Osteocyte (in vitro differentiated cells): ENCODE data around the gene ATP2C2. TPM values are rescaled to one million over a fixed set of nuclear protein-coding genes. Genes with fewer than 3 reads are reported as not detected.

Experiments
- DNase-seq: peaks from one replicate; pipeline ENCODE4 v3.0.0; 2021; ENCODE audit warnings: mixed read lengths; ENCODE audit not compliant: unreplicated experiment; ENCODE audit errors: extremely low spot score
- H3K27ac Mint-ChIP-seq: one replicate; pipeline ENCODE4 v1.8.0; 2021; ENCODE audit warnings: mild to moderate bottlenecking, mixed read lengths; ENCODE audit not compliant: unreplicated experiment
- H3K27me3 Mint-ChIP-seq: one replicate; pipeline ENCODE4 v1.8.0; 2021; ENCODE audit warnings: mixed read lengths; ENCODE audit not compliant: unreplicated experiment
- H3K36me3 Mint-ChIP-seq: one replicate; pipeline ENCODE4 v1.8.0; 2021; ENCODE audit warnings: mixed read lengths; ENCODE audit not compliant: unreplicated experiment
- H3K4me1 Mint-ChIP-seq: one replicate; pipeline ENCODE4 v1.8.0; 2021; ENCODE audit warnings: mixed read lengths; ENCODE audit not compliant: unreplicated experiment
- H3K4me3 Mint-ChIP-seq: one replicate; pipeline ENCODE4 v1.8.0; 2021; ENCODE audit warnings: mild to moderate bottlenecking, moderate library complexity, mixed read lengths; ENCODE audit not compliant: unreplicated experiment
- H3K9me3 Mint-ChIP-seq: one replicate; pipeline ENCODE4 v1.8.0; 2021; ENCODE audit warnings: mixed read lengths; ENCODE audit not compliant: unreplicated experiment
- long read RNA-seq: library from polyadenylated mRNA; unstranded; transcript quantifications from one replicate; pipeline ENCODE4 v2.0.0, GENCODE V29; 2021
- total RNA-seq: library from RNA; stranded (reverse); gene quantifications from 2 replicates; pipeline ENCODE4 v1.2.1, GENCODE V29; 2021
- TF ChIP-seq, protein P1 (sequence below): fragments of 200-600 bp; sonication (generic); IDR thresholded peaks from 2 replicates; pipeline ENCODE4 v1.5.0; 2021; ENCODE audit warnings: antibody characterized with exemption, mild to moderate bottlenecking, moderate library complexity

The ATP2C2 gene, protein sequence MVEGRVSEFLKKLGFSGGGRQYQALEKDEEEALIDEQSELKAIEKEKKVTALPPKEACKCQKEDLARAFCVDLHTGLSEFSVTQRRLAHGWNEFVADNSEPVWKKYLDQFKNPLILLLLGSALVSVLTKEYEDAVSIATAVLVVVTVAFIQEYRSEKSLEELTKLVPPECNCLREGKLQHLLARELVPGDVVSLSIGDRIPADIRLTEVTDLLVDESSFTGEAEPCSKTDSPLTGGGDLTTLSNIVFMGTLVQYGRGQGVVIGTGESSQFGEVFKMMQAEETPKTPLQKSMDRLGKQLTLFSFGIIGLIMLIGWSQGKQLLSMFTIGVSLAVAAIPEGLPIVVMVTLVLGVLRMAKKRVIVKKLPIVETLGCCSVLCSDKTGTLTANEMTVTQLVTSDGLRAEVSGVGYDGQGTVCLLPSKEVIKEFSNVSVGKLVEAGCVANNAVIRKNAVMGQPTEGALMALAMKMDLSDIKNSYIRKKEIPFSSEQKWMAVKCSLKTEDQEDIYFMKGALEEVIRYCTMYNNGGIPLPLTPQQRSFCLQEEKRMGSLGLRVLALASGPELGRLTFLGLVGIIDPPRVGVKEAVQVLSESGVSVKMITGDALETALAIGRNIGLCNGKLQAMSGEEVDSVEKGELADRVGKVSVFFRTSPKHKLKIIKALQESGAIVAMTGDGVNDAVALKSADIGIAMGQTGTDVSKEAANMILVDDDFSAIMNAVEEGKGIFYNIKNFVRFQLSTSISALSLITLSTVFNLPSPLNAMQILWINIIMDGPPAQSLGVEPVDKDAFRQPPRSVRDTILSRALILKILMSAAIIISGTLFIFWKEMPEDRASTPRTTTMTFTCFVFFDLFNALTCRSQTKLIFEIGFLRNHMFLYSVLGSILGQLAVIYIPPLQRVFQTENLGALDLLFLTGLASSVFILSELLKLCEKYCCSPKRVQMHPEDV
- not detected in 2 replicates for total RNA-seq
- long read RNA-seq = 0 reads

DNA sequence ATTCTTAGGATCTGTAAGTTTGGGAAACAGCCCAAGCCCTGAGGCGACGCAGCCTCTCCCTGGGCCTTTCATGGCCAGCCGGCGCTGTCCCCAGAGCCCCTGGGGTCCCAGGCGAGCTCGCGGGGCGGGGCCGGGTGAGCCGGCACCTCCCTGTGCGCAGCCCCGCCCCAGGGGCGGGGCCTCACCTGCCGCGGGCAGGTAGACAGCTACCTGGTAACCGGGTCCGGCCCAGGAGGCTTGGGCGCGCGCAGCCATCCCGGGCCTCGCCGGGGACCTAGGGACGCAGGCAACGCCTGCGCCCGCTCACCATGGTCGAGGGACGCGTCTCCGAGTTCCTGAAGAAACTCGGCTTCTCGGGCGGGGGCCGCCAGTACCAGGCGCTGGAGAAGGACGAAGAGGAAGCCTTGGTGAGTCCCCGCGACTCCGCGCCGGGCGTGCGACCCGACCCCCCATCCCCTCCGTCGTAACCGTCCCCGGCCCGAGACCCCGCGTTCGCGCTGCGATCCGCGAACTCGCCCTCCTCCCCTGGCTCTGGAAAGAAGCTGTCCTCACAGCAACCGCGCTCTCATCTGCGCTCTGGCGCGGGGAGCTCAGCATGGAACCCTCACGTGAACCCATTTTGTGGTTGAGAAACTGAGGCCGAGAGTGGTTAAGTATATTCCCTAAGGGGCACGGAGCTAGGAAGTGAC is at the start of gene ATP2C2:
TSS of gene ATP2C2 (plus strand) at position 231 of the 689 bp plus-strand sequence. CDS start at position 309, 78 bp downstream.
- no peaks in the 10 kb centered on the region for H3K36me3 Mint-ChIP-seq
- H3K27ac Mint-ChIP-seq = no peak within 1 kb of the TSS
- H3K27me3 Mint-ChIP-seq = peaks cover 65% of the 10 kb centered on the region
- no peaks in the 10 kb centered on the region for H3K9me3 Mint-ChIP-seq
- TF ChIP-seq, protein P1, sequence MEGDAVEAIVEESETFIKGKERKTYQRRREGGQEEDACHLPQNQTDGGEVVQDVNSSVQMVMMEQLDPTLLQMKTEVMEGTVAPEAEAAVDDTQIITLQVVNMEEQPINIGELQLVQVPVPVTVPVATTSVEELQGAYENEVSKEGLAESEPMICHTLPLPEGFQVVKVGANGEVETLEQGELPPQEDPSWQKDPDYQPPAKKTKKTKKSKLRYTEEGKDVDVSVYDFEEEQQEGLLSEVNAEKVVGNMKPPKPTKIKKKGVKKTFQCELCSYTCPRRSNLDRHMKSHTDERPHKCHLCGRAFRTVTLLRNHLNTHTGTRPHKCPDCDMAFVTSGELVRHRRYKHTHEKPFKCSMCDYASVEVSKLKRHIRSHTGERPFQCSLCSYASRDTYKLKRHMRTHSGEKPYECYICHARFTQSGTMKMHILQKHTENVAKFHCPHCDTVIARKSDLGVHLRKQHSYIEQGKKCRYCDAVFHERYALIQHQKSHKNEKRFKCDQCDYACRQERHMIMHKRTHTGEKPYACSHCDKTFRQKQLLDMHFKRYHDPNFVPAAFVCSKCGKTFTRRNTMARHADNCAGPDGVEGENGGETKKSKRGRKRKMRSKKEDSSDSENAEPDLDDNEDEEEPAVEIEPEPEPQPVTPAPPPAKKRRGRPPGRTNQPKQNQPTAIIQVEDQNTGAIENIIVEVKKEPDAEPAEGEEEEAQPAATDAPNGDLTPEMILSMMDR = no peak
- H3K4me1 Mint-ChIP-seq = peaks cover 3% of the 10 kb centered on the region
- no peak within 1 kb of the TSS for H3K4me3 Mint-ChIP-seq
- no peak for DNase-seq

DNA sequence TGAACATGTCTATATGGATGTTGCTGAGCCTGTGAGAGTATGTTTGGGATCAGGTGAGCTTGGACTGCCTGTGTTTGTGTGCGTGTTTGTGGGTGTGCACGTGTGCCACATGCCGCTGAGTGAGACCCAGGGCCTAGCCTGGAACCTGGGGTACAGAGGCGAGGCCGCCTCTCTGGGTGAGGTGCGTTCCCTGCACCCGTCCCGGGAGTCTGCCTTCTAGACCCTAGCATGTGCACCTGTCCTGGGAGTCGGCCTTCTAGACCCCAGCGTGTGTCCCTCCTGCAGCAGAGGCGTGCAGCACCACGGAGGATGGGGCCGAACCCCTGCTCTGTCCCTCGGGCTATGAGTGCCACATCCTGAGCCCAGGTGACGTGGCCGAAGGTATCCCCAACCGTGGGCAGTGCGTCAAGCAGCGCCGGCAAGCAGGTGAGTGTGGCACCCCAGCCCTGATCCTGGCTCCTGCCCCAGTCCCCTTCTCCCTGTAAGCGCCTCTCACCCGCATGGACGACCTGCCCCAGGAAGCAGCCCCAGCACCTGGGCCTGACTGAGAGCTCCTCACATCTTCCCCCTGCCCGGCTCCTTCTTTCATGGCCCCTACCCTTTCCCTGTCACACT is 49.1 kb upstream of the ATP2C2 start:
- DNase-seq = no peak
- Mint-ChIP-seq H3K27me3 (peaks cover 38% of the 10 kb centered on the region), H3K9me3 (peaks cover 4% of the 10 kb centered on the region), H3K4me3 (no peak overlapping the region), H3K4me1 (no peaks in the 10 kb centered on the region), H3K27ac (no peak overlapping the region), H3K36me3 (no peaks in the 10 kb centered on the region)
- TF ChIP-seq, protein P1 = no peak

DNA sequence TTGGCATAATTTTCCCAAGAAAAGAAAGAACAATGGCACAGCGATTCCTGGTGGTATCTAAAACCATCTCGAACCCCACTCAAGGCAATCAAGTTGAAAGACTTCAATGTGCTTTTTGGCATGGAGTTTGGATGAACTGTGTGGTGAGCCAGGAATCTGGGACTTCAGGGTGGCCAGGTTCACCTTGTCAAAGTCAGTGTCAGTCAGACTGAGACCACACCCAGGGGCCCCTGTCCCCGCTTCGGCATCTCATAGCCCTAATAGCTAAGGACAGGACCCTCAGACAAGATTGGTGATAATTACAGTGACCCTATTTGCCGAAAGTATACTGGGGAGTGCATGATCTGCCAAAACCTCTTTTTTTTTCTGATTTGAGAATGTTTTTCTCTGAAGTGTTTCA is 47.8 kb upstream of the ATP2C2 start:
- H3K4me1 Mint-ChIP-seq = no peaks in the 10 kb centered on the region
- no peak for DNase-seq
- H3K27me3 Mint-ChIP-seq = peaks cover 33% of the 10 kb centered on the region
- no peak overlapping the region for H3K27ac Mint-ChIP-seq
- H3K4me3 Mint-ChIP-seq = no peak overlapping the region
- no peaks in the 10 kb centered on the region for H3K36me3 Mint-ChIP-seq
- TF ChIP-seq, protein P1 = no peak
- peaks cover 4% of the 10 kb centered on the region for H3K9me3 Mint-ChIP-seq

DNA sequence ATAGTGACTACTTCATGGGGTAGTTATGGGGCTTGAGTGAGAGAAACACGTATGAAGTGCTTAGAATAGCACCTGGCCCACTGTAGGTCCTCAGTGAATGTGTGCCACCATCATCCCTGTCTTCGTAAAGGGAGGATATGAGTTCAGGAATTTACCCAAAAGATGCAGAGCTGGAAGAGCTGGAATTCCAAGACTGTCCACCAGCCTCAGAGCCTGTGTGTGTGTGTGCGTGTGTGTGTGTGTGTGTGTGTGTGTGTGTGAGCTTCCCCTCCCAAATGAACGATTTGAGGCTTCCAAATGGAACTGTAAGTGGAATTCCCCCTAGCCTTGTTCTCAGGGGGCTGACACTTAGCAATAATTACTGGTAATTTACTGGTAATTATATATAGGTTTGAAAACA is 46.4 kb upstream of the ATP2C2 start:
- Mint-ChIP-seq H3K27ac (no peak overlapping the region), H3K4me1 (no peaks in the 10 kb centered on the region), H3K9me3 (peaks cover 4% of the 10 kb centered on the region), H3K4me3 (no peak overlapping the region), H3K36me3 (no peaks in the 10 kb centered on the region), H3K27me3 (peaks cover 33% of the 10 kb centered on the region)
- no peak for DNase-seq
- TF ChIP-seq, protein P1 = no peak
